ENCODE measurements around the gene SLC36A2. TPM values are rescaled to one million over a fixed set of nuclear protein-coding genes. Genes with fewer than 3 reads are reported as not detected.

SLC36A2 gene
- total RNA-seq, 1 experiment from 2014 or later = not detected

DNA sequence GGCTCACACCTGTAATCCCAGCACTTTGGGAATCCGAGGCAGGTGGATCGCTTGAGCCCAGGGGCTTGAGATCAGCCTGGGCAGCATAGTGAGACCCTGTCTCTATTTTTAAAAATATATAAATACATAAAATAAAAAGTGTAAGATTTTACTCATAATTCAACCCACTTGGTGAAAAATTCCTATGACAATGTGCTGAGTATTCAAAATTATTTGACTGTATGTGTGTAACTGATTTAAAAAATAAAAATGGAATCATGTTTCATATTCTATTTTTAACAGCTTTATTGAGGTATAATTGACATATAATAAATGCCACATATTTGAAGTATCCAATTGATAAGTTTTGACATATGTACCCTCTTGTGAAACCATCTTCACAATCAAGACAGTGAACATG, 71.6 kb downstream of the SLC36A2 start:
- no peak overlapping the region for H3K4me3 ChIP-seq (ENCODE audit: low read length)
- intact Hi-C loops (cut with micrococcal nuclease) = no loop called here
- H3F3A ChIP-seq (ENCODE audit: low read length, unreplicated experiment) = no peaks in the 10 kb centered on the region
- ATAC-seq (no peak), DNase-seq (no peak)
- H3K9ac ChIP-seq (ENCODE audit: low read length) = no peak overlapping the region
- no peaks in the 10 kb centered on the region for H3K36me3 ChIP-seq (ENCODE audit: low read depth, low read length)
- POLR2A ChIA-PET (ENCODE audit: unreplicated experiment) = no interaction called here
- no peaks in the 10 kb centered on the region for H3K79me2 ChIP-seq (ENCODE audit: low read length)
- no peak overlapping the region for H2AFZ ChIP-seq (ENCODE audit: low read length)
- H4K20me1 ChIP-seq (ENCODE audit: low read length) = no peaks in the 10 kb centered on the region
- CTCF ChIA-PET = no interaction called here
- no peaks in the 10 kb centered on the region for H3K27me3 ChIP-seq (ENCODE audit: low read length)
- no peak overlapping the region for H3K4me2 ChIP-seq (ENCODE audit: low read length)
- no TSS peak for BruUV-seq (replicated peaks)
- peaks cover 9% of the 10 kb centered on the region for H3K4me1 ChIP-seq (ENCODE audit: insufficient read depth, low read length)
- H3K27ac ChIP-seq (ENCODE audit: low read length) = no peak overlapping the region
- H3K9me2 ChIP-seq (replicated peaks; ENCODE audit: low read length) = no peaks in the 10 kb centered on the region
- no peak for TF ChIP-seq EZH2 (IDR thresholded peaks at IDR 0.05; ENCODE audit: low read length, unreplicated experiment)
- TF ChIP-seq, protein P1, sequence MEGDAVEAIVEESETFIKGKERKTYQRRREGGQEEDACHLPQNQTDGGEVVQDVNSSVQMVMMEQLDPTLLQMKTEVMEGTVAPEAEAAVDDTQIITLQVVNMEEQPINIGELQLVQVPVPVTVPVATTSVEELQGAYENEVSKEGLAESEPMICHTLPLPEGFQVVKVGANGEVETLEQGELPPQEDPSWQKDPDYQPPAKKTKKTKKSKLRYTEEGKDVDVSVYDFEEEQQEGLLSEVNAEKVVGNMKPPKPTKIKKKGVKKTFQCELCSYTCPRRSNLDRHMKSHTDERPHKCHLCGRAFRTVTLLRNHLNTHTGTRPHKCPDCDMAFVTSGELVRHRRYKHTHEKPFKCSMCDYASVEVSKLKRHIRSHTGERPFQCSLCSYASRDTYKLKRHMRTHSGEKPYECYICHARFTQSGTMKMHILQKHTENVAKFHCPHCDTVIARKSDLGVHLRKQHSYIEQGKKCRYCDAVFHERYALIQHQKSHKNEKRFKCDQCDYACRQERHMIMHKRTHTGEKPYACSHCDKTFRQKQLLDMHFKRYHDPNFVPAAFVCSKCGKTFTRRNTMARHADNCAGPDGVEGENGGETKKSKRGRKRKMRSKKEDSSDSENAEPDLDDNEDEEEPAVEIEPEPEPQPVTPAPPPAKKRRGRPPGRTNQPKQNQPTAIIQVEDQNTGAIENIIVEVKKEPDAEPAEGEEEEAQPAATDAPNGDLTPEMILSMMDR (conservative IDR thresholded peaks at IDR 0.05; ENCODE audit: low read depth, low read length) = no peak
- TF ChIP-seq EZH2phosphoT487 (IDR thresholded peaks at IDR 0.05; ENCODE audit: borderline replicate concordance, low read length) = no peak
- no peaks in the 10 kb centered on the region for H3K9me3 ChIP-seq (ENCODE audit: low read length)

DNA sequence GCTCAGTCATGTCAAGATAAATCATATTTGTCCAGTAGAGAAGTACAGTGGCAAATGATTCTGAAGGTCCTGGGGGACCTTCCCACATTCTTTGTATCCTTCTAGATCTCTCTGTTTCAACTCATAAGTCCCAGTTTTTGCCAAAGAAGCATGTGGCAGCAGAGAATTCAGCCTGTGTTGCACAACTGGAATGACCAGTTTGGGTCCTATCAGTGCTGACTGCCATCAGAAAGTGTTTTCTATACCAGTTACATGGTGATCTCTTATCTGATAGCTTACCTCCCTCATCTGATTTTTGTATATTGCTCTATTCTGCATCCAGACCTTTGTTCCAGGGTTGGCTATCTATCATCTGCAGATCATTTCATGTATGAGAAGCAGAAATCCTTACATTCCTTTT, 72.7 kb downstream of the SLC36A2 start:
- peak; percentile 58 for DNase-seq
- Histone ChIP-seq H3K4me2 (ENCODE audit: low read length) (no peak overlapping the region), H3K79me2 (ENCODE audit: low read length) (no peaks in the 10 kb centered on the region), H3K27me3 (ENCODE audit: low read length) (no peaks in the 10 kb centered on the region), H3F3A (ENCODE audit: low read length, unreplicated experiment) (no peaks in the 10 kb centered on the region), H2AFZ (ENCODE audit: low read length) (no peak overlapping the region), H3K4me3 (ENCODE audit: low read length) (no peak overlapping the region), H3K9ac (ENCODE audit: low read length) (no peak overlapping the region), H3K9me3 (ENCODE audit: low read length) (no peaks in the 10 kb centered on the region), H3K9me2 (replicated peaks; ENCODE audit: low read length) (no peaks in the 10 kb centered on the region), H3K4me1 (ENCODE audit: insufficient read depth, low read length) (peaks cover 21% of the 10 kb centered on the region), H4K20me1 (ENCODE audit: low read length) (no peaks in the 10 kb centered on the region), H3K27ac (ENCODE audit: low read length) (no peak overlapping the region), H3K36me3 (ENCODE audit: low read depth, low read length) (peaks cover 5% of the 10 kb centered on the region)
- BruUV-seq (replicated peaks) = no TSS peak
- intact Hi-C loops (cut with micrococcal nuclease) = loop anchor here (5.0 kb wide), 1 partner anchor 43 kb away; no protein-coding TSS in a partner anchor
- ChIA-PET CTCF (no interaction called here), POLR2A (ENCODE audit: unreplicated experiment) (no interaction called here)
- no peak for TF ChIP-seq EZH2phosphoT487 (IDR thresholded peaks at IDR 0.05; ENCODE audit: borderline replicate concordance, low read length)
- TF ChIP-seq EZH2 (IDR thresholded peaks at IDR 0.05; ENCODE audit: low read length, unreplicated experiment) = no peak
- peak; percentile 26; the same call in 1 of the 2 replicates for ATAC-seq

GRCh38 chr5:151271336-151271735, 76.0 kb downstream of the SLC36A2 start:
- no peak for TF ChIP-seq EZH2 (IDR thresholded peaks at IDR 0.05; ENCODE audit: low read length, unreplicated experiment)
- no peak for TF ChIP-seq EZH2phosphoT487 (IDR thresholded peaks at IDR 0.05; ENCODE audit: borderline replicate concordance, low read length)
- TF ChIP-seq, protein P1 (conservative IDR thresholded peaks at IDR 0.05; ENCODE audit: low read depth, low read length) = no peak
- no peak for DNase-seq
- Histone ChIP-seq H3K9ac (ENCODE audit: low read length) (no peak overlapping the region), H3K9me3 (ENCODE audit: low read length) (no peaks in the 10 kb centered on the region), H3K4me3 (ENCODE audit: low read length) (no peak overlapping the region), H3K4me1 (ENCODE audit: insufficient read depth, low read length) (peaks cover 21% of the 10 kb centered on the region), H3K36me3 (ENCODE audit: low read depth, low read length) (peaks cover 35% of the 10 kb centered on the region), H3K79me2 (ENCODE audit: low read length) (no peaks in the 10 kb centered on the region), H2AFZ (ENCODE audit: low read length) (no peak overlapping the region), H3K27ac (ENCODE audit: low read length) (peak overlapping the region; percentile 53), H3K27me3 (ENCODE audit: low read length) (no peaks in the 10 kb centered on the region), H3F3A (ENCODE audit: low read length, unreplicated experiment) (no peaks in the 10 kb centered on the region), H3K4me2 (ENCODE audit: low read length) (no peak overlapping the region), H4K20me1 (ENCODE audit: low read length) (no peaks in the 10 kb centered on the region), H3K9me2 (replicated peaks; ENCODE audit: low read length) (no peaks in the 10 kb centered on the region)
- ChIA-PET POLR2A (ENCODE audit: unreplicated experiment) (interaction anchor here (0.6 kb wide), 1 partner anchor 17 kb away, joined by 3 read pairs; no protein-coding TSS in a partner anchor), CTCF (no interaction called here)
- ATAC-seq = no peak
- intact Hi-C loops (cut with micrococcal nuclease) = loop anchor here (5.0 kb wide), 1 partner anchor 46 kb away; no protein-coding TSS in a partner anchor
- BruUV-seq (replicated peaks) = no TSS peak
